Measurements from ENCODE around the gene DNAH14. TPM values are rescaled to one million over a fixed set of nuclear protein-coding genes. Genes with fewer than 3 reads are reported as not detected.
"Not testable (repeated sequence)": the region's sequence is repeated elsewhere in the genome, so short reads cannot be mapped to it uniquely, and the experiment has no call there.

Gene DNAH14
- total and polyA plus RNA-seq, 5 donors: 3.4 to 10.1 (median 8.6) TPM

DNA sequence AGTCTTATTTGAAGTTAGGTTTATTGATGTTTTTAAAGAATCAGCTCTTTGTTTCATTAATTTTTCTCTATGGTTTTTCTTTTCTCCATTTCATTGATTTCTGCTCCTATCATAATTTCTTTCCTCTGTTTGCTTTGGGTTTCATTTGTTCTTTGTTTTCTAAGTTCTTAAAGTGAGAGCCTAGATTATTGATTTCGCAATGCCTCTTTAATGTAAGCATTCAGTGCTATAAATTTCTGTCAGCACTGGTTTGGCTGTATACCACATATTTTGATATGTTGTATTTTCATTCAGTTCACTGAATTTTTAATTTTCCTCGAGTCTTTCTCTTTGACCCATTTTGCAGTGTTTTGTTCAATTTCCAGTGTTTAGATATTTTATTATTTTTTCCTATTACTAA is 68.7 kb downstream of the DNAH14 start:
- no peak overlapping the region for H3K27ac ChIP-seq (ENCODE audit: low read length)
- ATAC-seq (no peak), DNase-seq (no peak)
- H3K4me1 ChIP-seq (ENCODE audit: control insufficient read depth, insufficient read depth, low read length): no peaks in the 10 kb centered on the region
- no peaks in the 10 kb centered on the region for H3K27me3 ChIP-seq (ENCODE audit: control insufficient read depth, insufficient read depth)
- no peak overlapping the region for H3K4me3 ChIP-seq (ENCODE audit: low read length)
- 83% methylated on average over 2 of the region's 2 CpGs for WGBS
- intact Hi-C loops (cut with DNase I): no loop called here
- no peaks in the 10 kb centered on the region for H3K9me3 ChIP-seq (ENCODE audit: control insufficient read depth, low read length)

DNA sequence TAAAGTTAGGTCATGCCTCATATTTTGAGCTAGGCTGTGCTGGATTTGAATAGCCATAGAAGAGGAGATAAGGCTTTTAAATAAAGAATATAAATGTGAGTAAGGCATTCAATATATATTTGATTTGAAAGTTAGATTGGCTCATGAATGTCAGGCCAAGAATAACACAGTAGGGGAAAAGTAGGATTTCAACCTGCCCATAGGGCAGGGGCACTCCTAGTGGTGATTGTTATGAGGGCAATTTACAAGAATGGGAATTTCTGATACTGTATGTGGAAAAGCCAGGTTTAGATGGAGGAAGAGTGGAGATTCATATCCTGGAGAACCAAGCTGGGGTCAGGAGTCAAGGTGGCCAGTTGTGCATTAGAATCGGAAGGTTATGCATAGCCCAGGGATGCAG is 74.9 kb downstream of the DNAH14 start:
- Histone ChIP-seq H3K27me3 (ENCODE audit: control insufficient read depth, insufficient read depth) (no peaks in the 10 kb centered on the region), H3K4me3 (ENCODE audit: low read length) (no peak overlapping the region), H3K27ac (ENCODE audit: low read length) (no peak overlapping the region), H3K4me1 (ENCODE audit: control insufficient read depth, insufficient read depth, low read length) (no peaks in the 10 kb centered on the region), H3K9me3 (ENCODE audit: control insufficient read depth, low read length) (no peaks in the 10 kb centered on the region)
- intact Hi-C loops (cut with DNase I): no loop called here
- 100% methylated on average over 1 of the region's 1 CpG for WGBS
- DNase-seq: no peak
- ATAC-seq: no peak

DNA sequence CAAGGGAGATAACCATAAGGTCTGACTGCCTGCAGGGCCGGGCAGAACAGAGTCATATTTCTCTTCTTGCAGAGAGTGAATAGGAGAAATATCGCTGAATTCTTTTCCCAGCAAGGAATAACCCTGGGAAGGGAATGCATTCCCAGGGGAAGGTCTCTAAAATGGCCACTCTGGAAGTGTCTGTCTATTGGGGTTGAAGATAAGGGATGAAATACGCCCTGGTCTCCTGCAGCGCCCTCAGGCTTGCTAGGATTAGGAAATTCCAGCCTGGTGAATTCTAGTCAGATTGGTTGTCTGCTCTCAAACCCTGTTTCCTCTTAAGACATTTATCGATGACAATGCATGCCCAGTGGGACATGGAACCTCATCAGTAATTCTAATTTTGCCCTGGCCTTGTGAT is 76.9 kb downstream of the DNAH14 start:
- H3K27ac ChIP-seq (ENCODE audit: low read length); DNase-seq; H3K27me3 ChIP-seq (ENCODE audit: control insufficient read depth, insufficient read depth); intact Hi-C loops (cut with DNase I); H3K4me1 ChIP-seq (ENCODE audit: control insufficient read depth, insufficient read depth, low read length); ATAC-seq; H3K4me3 ChIP-seq (ENCODE audit: low read length); H3K9me3 ChIP-seq (ENCODE audit: control insufficient read depth, low read length): not testable (repeated sequence)
- WGBS: 91% methylated on average over 5 of the region's 5 CpGs

DNA sequence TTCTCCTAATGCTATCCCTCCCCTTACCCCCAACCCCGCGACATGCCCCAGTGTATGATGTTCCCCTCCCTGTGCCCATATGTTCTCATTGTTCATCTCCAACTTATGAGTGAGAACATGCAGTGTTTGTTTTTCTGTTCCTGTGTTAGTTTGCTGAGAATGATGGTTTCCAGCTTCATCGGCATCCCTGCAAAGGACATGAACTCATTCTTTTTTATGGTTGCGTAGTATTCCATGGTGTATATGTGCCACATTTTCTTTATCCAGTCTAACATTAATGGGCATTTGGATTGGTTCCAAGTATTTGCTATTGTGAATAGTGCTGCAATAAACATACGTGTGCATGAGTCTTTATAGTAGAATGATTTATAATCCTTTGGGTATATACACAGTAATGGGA is 78.6 kb downstream of the DNAH14 start:
- intact Hi-C loops (cut with DNase I); H3K27me3 ChIP-seq (ENCODE audit: control insufficient read depth, insufficient read depth); H3K27ac ChIP-seq (ENCODE audit: low read length); H3K4me1 ChIP-seq (ENCODE audit: control insufficient read depth, insufficient read depth, low read length); H3K4me3 ChIP-seq (ENCODE audit: low read length); H3K9me3 ChIP-seq (ENCODE audit: control insufficient read depth, low read length); DNase-seq; ATAC-seq: not testable (repeated sequence)
- 96% methylated on average over 5 of the region's 5 CpGs for WGBS

DNA sequence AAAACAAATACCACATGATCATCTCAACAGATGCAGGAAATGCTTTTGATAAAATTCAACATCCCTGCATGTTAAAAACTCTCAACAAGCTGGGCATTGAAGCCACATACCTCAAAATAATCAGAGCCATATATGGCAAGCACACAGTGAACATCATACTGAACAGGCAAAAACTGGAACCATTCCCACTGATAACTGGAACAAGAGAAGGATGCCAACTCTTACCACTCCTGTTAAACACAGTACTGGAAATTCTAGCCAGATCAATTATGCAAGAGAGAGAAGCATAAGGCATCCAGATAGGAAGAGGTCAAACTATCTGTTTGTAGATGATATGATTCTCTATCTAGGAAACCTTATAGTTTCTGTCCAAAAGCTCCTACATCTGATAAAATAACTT is 91.6 kb downstream of the DNAH14 start:
- Histone ChIP-seq H3K4me3 (ENCODE audit: low read length) (no peak overlapping the region), H3K27ac (ENCODE audit: low read length) (no peak overlapping the region), H3K9me3 (ENCODE audit: control insufficient read depth, low read length) (no peaks in the 10 kb centered on the region), H3K27me3 (ENCODE audit: control insufficient read depth, insufficient read depth) (no peaks in the 10 kb centered on the region), H3K4me1 (ENCODE audit: control insufficient read depth, insufficient read depth, low read length) (no peaks in the 10 kb centered on the region)
- no peak for ATAC-seq
- no peak for DNase-seq
- intact Hi-C loops (cut with DNase I): no loop called here

DNA sequence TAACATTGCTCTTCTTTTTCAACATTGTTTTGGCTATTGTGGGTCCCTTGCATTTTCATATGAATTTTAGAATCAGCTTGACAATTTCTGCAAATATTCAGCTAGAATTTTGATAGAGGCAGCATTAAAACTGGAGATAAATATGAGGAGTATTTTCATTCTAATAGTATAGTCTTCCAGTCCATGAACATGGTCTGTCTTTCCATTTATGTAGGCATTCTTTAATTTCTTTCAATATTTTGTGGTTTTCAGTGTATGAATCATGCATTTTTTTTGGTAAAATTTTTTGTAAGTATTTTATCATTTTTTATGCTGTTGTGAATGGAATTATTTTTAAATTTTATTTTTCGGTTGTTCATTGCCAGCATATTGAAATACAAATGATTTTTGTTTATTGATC is 97.2 kb downstream of the DNAH14 start:
- no peak for DNase-seq
- Histone ChIP-seq H3K27ac (ENCODE audit: low read length) (no peak overlapping the region), H3K4me3 (ENCODE audit: low read length) (no peak overlapping the region), H3K9me3 (ENCODE audit: control insufficient read depth, low read length) (no peaks in the 10 kb centered on the region), H3K27me3 (ENCODE audit: control insufficient read depth, insufficient read depth) (no peaks in the 10 kb centered on the region), H3K4me1 (ENCODE audit: control insufficient read depth, insufficient read depth, low read length) (no peaks in the 10 kb centered on the region)
- ATAC-seq: no peak
- WGBS: 77% methylated on average over 1 of the region's 1 CpG
- intact Hi-C loops (cut with DNase I): no loop called here

DNA sequence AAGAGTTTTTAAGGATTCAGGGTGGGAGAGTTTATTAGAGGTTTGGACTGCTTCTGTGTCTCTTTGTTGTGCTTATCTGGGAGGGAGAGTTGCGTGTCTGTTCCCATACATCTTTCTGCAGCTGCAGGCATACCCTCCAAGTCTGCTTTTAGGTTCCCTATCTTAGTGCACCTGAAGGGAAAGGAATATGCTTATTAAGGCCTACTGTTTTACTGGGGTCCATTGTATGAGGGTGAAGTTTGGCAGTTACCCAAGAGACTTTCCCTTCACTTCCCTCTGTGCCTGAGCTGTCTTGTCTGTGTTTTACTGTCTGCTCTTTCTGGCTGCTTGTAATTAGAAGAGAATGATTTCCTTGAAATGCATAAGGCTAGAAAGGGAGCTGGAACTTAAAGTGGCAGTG is 107.0 kb downstream of the DNAH14 start:
- ATAC-seq; H3K27ac ChIP-seq (ENCODE audit: low read length); H3K4me3 ChIP-seq (ENCODE audit: low read length); DNase-seq; H3K4me1 ChIP-seq (ENCODE audit: control insufficient read depth, insufficient read depth, low read length); H3K9me3 ChIP-seq (ENCODE audit: control insufficient read depth, low read length); intact Hi-C loops (cut with DNase I); H3K27me3 ChIP-seq (ENCODE audit: control insufficient read depth, insufficient read depth): not testable (repeated sequence)
- WGBS: 74% methylated on average over 1 of the region's 1 CpG

DNA sequence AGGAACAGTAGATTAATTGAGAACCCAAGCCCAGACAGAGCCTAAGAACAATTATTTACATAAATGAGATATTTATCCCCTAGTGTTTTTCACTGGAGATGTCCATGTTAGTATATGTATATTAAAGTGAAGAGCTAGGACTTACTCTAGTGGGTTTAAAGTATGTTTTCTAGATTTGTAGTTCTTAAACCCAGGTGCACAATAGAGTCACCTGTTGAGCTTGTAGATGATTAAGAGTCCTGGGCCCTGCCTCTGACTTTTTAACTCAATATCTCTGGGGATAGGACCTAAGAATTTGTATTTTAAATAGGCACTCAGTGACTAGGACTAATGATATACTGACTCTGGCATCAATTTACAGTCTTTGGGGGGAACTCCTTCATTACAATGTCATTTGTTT is 112.8 kb downstream of the DNAH14 start:
- H3K27me3 ChIP-seq (ENCODE audit: control insufficient read depth, insufficient read depth): no peaks in the 10 kb centered on the region

DNA sequence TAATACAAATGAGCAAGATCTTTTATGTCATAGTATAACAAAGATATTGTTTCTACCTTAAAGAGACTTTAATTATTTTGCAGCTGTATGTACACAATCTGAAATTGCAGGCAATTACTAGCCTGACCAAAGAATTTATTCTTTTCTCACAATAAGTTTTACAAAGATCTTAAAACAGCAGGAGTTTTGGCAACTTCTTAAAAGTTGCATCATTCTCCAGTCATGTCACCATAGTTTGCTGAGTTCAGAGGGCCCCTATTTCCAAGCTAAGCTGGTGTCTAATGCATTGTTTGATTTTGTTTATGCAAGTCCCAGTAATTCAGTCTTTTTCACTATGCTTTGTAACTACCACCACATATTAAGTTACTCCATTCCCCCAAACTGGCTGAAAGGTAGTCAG is 114.8 kb downstream of the DNAH14 start:
- ATAC-seq (no peak), DNase-seq (no peak)
- intact Hi-C loops (cut with DNase I): no loop called here
- H3K27me3 ChIP-seq (ENCODE audit: control insufficient read depth, insufficient read depth): no peaks in the 10 kb centered on the region
- H3K9me3 ChIP-seq (ENCODE audit: control insufficient read depth, low read length): no peaks in the 10 kb centered on the region
- H3K27ac ChIP-seq (ENCODE audit: low read length): no peak overlapping the region
- H3K4me1 ChIP-seq (ENCODE audit: control insufficient read depth, insufficient read depth, low read length): no peaks in the 10 kb centered on the region
- H3K4me3 ChIP-seq (ENCODE audit: low read length): no peak overlapping the region

More for the DNA sequence above, 112.8 kb downstream of the DNAH14 start:
- no peak for ATAC-seq
- no peak overlapping the region for H3K27ac ChIP-seq (ENCODE audit: low read length)
- intact Hi-C loops (cut with DNase I): no loop called here
- DNase-seq: no peak
- no peaks in the 10 kb centered on the region for H3K4me1 ChIP-seq (ENCODE audit: control insufficient read depth, insufficient read depth, low read length)
- H3K4me3 ChIP-seq (ENCODE audit: low read length): no peak overlapping the region
- H3K9me3 ChIP-seq (ENCODE audit: control insufficient read depth, low read length): no peaks in the 10 kb centered on the region

DNA sequence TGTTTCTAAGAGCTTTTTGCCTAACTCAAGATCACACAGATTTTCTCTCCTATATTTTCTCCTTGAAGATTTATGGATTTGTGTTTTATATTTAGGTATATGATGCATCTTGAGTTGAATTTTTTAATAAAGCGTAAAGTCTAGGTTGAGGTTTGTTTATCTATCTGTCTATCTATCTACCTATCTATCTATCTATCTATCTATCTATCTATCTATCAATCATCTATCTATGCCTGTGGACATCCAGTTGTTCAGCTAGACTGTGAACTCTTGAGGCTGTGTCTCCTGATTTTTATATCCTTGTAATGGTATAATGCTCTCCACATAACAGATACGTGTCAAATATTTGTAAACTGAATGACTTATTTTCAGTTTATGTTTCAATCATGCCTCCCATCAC is 120.1 kb downstream of the DNAH14 start:
- Histone ChIP-seq H3K27me3 (ENCODE audit: control insufficient read depth, insufficient read depth) (no peaks in the 10 kb centered on the region), H3K9me3 (ENCODE audit: control insufficient read depth, low read length) (no peaks in the 10 kb centered on the region), H3K4me3 (ENCODE audit: low read length) (no peak overlapping the region), H3K4me1 (ENCODE audit: control insufficient read depth, insufficient read depth, low read length) (no peaks in the 10 kb centered on the region), H3K27ac (ENCODE audit: low read length) (no peak overlapping the region)
- DNase-seq (no peak), ATAC-seq (no peak)
- intact Hi-C loops (cut with DNase I): no loop called here
- 92% methylated on average over 2 of the region's 2 CpGs for WGBS

DNA sequence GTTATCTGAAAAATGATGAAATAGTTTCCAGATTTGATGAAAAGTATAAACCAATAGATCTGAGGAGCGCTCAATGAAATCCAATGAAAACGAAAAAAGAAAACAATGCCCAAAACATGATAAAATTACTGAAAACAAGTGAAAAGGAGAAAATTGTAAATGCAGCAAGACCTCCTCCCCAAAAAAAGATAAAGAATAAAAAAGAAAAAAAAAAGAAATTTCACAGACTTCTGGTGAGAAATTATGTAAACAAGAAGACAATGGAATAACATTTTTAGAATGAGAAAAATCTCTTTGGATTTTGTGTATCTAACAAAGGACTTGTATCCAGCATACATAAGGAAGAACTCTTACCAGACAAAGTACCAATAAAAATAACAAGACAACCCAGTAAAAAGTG is 134.2 kb downstream of the DNAH14 start:
- no peaks in the 10 kb centered on the region for H3K4me1 ChIP-seq (ENCODE audit: control insufficient read depth, insufficient read depth, low read length)
- ATAC-seq (no peak), DNase-seq (no peak)
- no peak overlapping the region for H3K27ac ChIP-seq (ENCODE audit: low read length)
- no peaks in the 10 kb centered on the region for H3K9me3 ChIP-seq (ENCODE audit: control insufficient read depth, low read length)
- intact Hi-C loops (cut with DNase I): no loop called here
- H3K4me3 ChIP-seq (ENCODE audit: low read length): no peak overlapping the region
- WGBS: 93% methylated on average over 2 of the region's 2 CpGs
- H3K27me3 ChIP-seq (ENCODE audit: control insufficient read depth, insufficient read depth): no peaks in the 10 kb centered on the region

DNA sequence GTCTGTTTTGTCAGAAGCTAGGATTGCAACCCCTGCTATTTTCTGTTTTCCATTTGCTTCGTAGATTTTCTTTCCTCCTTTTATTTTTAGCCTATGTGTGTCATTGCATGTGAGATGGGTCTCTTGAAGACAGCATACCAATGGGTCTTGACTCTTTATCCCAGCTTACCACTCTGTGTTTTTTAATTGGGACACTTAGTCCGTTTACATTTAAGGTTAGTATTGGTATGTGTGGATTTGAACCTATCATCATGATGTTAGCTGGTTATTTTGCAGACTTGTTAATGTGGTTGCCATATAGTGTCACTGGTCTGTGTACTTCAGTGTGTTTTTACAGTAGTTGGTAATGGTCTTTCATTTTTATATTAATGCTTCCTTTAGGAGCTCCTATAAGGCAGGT is 141.5 kb downstream of the DNAH14 start:
- no peak for DNase-seq
- WGBS: 42% methylated on average over 2 of the region's 2 CpGs

More for the DNA sequence above, 141.5 kb downstream of the DNAH14 start:
- intact Hi-C loops (cut with DNase I): no loop called here
- H3K27me3 ChIP-seq (ENCODE audit: control insufficient read depth, insufficient read depth): no peaks in the 10 kb centered on the region
- no peak overlapping the region for H3K4me3 ChIP-seq (ENCODE audit: low read length)
- ATAC-seq: no peak
- H3K9me3 ChIP-seq (ENCODE audit: control insufficient read depth, low read length): no peaks in the 10 kb centered on the region
- H3K4me1 ChIP-seq (ENCODE audit: control insufficient read depth, insufficient read depth, low read length): no peaks in the 10 kb centered on the region
- no peak overlapping the region for H3K27ac ChIP-seq (ENCODE audit: low read length)
